GM12865 (cell line): ENCODE measurements around the gene RAB37.

Source experiments
- DNase-seq: peaks from one replicate; pipeline ENCODE4 v3.0.0; 2010; ENCODE audit warnings: low read depth
- H3K4me3 ChIP-seq: 2 replicates; pipeline ENCODE4 v1.5.1; 2011; ENCODE audit warnings: mild to moderate bottlenecking, low read depth, low read length, control low read depth
- TF ChIP-seq, protein P1 (sequence below): IDR thresholded peaks from 2 replicates; pipeline ENCODE4 v1.5.1; 2011; ENCODE audit warnings: low read length, control low read depth, low read depth, inconsistent platforms; ENCODE audit not compliant: insufficient read depth; ENCODE audit errors: missing control alignments

Gene RAB37

DNA sequence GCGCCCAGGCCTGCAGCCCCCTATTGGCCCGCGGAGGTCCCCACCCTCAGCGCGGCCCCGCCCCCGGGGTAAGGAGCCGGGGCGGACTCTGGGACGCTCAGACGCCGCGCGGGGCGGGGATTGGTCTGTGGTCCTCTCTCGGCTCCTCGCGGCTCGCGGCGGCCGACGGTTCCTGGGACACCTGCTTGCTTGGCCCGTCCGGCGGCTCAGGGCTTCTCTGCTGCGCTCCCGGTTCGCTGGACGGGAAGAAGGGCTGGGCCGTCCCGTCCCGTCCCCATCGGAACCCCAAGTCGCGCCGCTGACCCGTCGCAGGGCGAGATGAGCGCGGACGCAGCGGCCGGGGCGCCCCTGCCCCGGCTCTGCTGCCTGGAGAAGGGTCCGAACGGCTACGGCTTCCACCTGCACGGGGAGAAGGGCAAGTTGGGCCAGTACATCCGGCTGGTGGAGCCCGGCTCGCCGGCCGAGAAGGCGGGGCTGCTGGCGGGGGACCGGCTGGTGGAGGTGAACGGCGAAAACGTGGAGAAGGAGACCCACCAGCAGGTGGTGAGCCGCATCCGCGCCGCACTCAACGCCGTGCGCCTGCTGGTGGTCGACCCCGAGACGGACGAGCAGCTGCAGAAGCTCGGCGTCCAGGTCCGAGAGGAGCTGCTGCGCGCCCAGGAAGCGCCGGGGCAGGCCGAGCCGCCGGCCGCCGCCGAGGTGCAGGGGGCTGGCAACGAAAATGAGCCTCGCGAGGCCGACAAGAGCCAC lies 11.6 kb downstream of the RAB37 start, which contains the start of gene NHERF1:
Gene NHERF1, plus strand, starts transcription at position 100 of the 750 bp plus-strand sequence. Its CDS starts 219 bp downstream, at position 319.
- TF ChIP-seq, protein P1, sequence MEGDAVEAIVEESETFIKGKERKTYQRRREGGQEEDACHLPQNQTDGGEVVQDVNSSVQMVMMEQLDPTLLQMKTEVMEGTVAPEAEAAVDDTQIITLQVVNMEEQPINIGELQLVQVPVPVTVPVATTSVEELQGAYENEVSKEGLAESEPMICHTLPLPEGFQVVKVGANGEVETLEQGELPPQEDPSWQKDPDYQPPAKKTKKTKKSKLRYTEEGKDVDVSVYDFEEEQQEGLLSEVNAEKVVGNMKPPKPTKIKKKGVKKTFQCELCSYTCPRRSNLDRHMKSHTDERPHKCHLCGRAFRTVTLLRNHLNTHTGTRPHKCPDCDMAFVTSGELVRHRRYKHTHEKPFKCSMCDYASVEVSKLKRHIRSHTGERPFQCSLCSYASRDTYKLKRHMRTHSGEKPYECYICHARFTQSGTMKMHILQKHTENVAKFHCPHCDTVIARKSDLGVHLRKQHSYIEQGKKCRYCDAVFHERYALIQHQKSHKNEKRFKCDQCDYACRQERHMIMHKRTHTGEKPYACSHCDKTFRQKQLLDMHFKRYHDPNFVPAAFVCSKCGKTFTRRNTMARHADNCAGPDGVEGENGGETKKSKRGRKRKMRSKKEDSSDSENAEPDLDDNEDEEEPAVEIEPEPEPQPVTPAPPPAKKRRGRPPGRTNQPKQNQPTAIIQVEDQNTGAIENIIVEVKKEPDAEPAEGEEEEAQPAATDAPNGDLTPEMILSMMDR, result no peak
- peak within 1 kb of the TSS; percentile 78 for H3K4me3 ChIP-seq
- DNase-seq, result peak; percentile 95

- DNase-seq, result no peak
- TF ChIP-seq, protein P1, result no peak
- peak overlapping the region; percentile 78 for H3K4me3 ChIP-seq
These were observed 12.4 kb downstream of the RAB37 start for GRCh38 chr17:74749279-74750038.

- no peak for DNase-seq
- TF ChIP-seq, protein P1, result no peak
- peak overlapping the region; percentile 78 for H3K4me3 ChIP-seq
These were observed 12.9 kb downstream of the RAB37 start for GRCh38 chr17:74750039-74750326.

DNA sequence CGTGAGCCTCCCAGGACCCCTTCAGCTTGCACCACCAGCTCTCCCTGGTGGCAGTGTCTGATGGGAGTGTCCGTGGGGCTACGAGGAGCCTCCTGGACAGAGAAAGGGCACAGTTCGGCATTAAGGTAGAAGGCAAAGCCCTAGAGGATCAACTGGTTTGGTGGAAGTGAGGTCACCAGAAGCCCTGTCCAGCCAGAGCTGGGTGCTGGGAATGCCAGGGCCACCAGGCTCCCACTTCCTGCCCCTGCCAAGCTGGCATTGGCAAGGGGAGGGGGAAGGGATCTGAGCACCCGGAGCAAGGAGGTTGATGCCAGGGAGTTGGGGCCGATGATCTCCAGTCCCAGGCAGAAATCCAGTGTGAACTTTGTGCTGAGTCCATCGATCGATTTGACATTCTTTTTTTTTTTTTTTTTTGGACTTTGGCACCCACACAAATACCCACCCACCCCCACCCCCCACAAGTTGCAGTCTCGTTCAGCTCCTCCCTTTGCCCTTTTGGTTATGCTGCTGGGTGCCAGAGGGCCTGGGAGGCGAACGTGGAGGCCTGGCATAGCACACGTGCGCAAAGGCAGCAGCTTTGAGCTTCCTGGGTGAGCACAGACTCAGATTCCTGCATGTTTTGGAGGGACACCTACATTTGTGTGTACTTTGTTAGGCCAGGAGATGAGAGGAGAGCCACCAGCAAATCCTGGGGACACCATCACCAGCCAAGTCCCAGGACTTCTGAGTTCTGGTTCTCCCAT lies 13.4 kb downstream of the RAB37 start:
- TF ChIP-seq, protein P1, result no peak
- peak overlapping the region; percentile 78 for H3K4me3 ChIP-seq
- DNase-seq, result no peak

DNA sequence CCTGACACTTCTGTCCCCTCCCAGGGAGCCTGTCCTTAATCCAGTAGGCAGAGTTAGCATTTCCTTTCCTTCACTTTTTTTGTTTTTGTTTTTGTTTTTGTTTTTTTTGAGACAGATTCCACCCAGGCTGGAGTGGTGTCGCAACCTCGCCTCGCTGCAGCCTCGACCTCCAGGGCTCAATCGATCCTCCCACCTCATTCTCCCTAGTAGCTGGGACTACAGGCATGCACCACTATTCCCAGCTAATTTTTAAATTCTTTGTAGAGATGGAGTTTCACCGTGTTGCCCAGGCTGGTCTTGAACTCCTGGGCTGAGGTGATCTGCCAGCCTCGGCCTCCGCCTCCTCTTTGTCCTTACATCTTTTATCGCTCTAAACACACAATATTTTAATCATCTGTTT lies 15.4 kb downstream of the RAB37 start:
- TF ChIP-seq, protein P1, result no peak
- no peak for DNase-seq
- no peak overlapping the region for H3K4me3 ChIP-seq

- no peak overlapping the region for H3K4me3 ChIP-seq
- TF ChIP-seq, protein P1, result no peak
These were observed 15.9 kb downstream of the RAB37 start for GRCh38 chr17:74752822-74753401.

More at GRCh38 chr17:74752822-74753401, 15.9 kb downstream of the RAB37 start:
- DNase-seq, result no peak
